Measurements from ENCODE around the gene FHIT. TPM values are rescaled to one million over a fixed set of nuclear protein-coding genes. Genes with fewer than 3 reads are reported as not detected.
"Not testable (repeated sequence)": the region's sequence is repeated elsewhere in the genome, so short reads cannot be mapped to it uniquely, and the experiment has no call there.

FHIT gene
- total RNA-seq, 1 experiment from 2014 or later, result 3.6 TPM

DNA sequence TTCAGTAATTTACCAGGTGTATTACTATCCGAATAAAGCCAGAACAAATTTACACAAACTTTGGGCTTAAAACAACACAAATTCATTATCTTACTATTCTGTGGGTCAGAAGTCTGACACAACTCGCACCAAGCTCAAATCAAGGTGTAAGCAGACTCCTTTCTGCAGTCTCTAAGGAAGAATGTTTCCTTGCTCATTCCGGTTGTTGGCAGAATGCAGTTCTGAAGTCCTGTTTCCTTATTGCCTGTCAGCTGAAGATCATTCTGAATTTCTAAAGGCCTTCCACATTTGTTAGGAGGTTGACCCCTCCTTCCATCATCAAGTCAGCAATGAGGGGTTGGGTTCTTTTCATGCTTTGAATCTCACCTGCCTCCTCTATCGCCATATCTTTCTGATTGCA lies 183.2 kb downstream of the FHIT start:
- intact Hi-C loops (cut with micrococcal nuclease), result no loop called here
- no peaks in the 10 kb centered on the region for H3K36me3 ChIP-seq (ENCODE audit: low read depth, low read length)
- DNase-seq, result no peak
- ChIA-PET CTCF (no interaction called here), POLR2A (ENCODE audit: unreplicated experiment) (no interaction called here)
- no TSS peak for BruUV-seq (replicated peaks)
- no peak overlapping the region for H3K27ac ChIP-seq (ENCODE audit: low read length)
- no peak for ATAC-seq
- no peaks in the 10 kb centered on the region for H3K9me3 ChIP-seq (ENCODE audit: low read length)
- H3F3A ChIP-seq (ENCODE audit: low read length, unreplicated experiment), result no peaks in the 10 kb centered on the region
- H3K79me2 ChIP-seq (ENCODE audit: low read length), result no peaks in the 10 kb centered on the region
- H3K9me2 ChIP-seq (replicated peaks; ENCODE audit: low read length), result no peaks in the 10 kb centered on the region
- no peak overlapping the region for H3K4me2 ChIP-seq (ENCODE audit: low read length)
- H3K27me3 ChIP-seq (ENCODE audit: low read length), result no peaks in the 10 kb centered on the region
- H3K9ac ChIP-seq (ENCODE audit: low read length), result no peak overlapping the region
- no peak overlapping the region for H3K4me3 ChIP-seq (ENCODE audit: low read length)
- no peaks in the 10 kb centered on the region for H3K4me1 ChIP-seq (ENCODE audit: insufficient read depth, low read length)
- no peaks in the 10 kb centered on the region for H4K20me1 ChIP-seq (ENCODE audit: low read length)
- H2AFZ ChIP-seq (ENCODE audit: low read length), result no peak overlapping the region
- no peak for TF ChIP-seq EZH2 (IDR thresholded peaks at IDR 0.05; ENCODE audit: low read length, unreplicated experiment)
- no peak for TF ChIP-seq CTCF (conservative IDR thresholded peaks at IDR 0.05; ENCODE audit: low read depth, low read length)
- TF ChIP-seq EZH2phosphoT487 (IDR thresholded peaks at IDR 0.05; ENCODE audit: borderline replicate concordance, low read length), result no peak

DNA sequence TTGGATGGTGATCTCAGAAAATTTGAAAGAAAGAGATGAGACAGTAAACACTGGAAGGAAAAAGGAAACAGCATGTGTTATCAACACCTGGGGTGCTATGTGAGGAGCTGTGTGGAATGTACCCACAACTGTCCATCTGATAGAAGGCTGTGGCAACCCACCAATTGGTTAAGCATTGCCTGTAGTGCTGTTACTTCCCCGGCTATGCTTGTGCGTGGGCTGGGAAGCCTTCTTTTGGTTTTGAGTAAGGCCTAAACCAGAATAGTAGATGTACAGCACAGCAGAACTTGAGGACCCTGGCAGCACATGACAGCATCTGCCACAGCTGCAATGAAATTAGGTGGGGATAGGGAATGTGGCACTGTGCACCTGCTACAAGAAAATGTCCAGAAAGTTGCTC lies 184.5 kb downstream of the FHIT start:
- H3K9me2 ChIP-seq (replicated peaks; ENCODE audit: low read length), result no peaks in the 10 kb centered on the region
- no peak overlapping the region for H3K9ac ChIP-seq (ENCODE audit: low read length)
- no peak overlapping the region for H3K27ac ChIP-seq (ENCODE audit: low read length)
- ChIA-PET POLR2A (ENCODE audit: unreplicated experiment) (no interaction called here), CTCF (no interaction called here)
- ATAC-seq, result no peak
- intact Hi-C loops (cut with micrococcal nuclease), result no loop called here
- BruUV-seq (replicated peaks), result no TSS peak
- no peaks in the 10 kb centered on the region for H3K79me2 ChIP-seq (ENCODE audit: low read length)
- no peaks in the 10 kb centered on the region for H4K20me1 ChIP-seq (ENCODE audit: low read length)
- no peak overlapping the region for H3K4me2 ChIP-seq (ENCODE audit: low read length)
- no peaks in the 10 kb centered on the region for H3K36me3 ChIP-seq (ENCODE audit: low read depth, low read length)
- TF ChIP-seq EZH2 (IDR thresholded peaks at IDR 0.05; ENCODE audit: low read length, unreplicated experiment) (no peak), CTCF (conservative IDR thresholded peaks at IDR 0.05; ENCODE audit: low read depth, low read length) (no peak), EZH2phosphoT487 (IDR thresholded peaks at IDR 0.05; ENCODE audit: borderline replicate concordance, low read length) (no peak)
- no peaks in the 10 kb centered on the region for H3K4me1 ChIP-seq (ENCODE audit: insufficient read depth, low read length)
- no peaks in the 10 kb centered on the region for H3K9me3 ChIP-seq (ENCODE audit: low read length)
- no peak for DNase-seq
- no peaks in the 10 kb centered on the region for H3F3A ChIP-seq (ENCODE audit: low read length, unreplicated experiment)
- no peak overlapping the region for H3K4me3 ChIP-seq (ENCODE audit: low read length)
- no peak overlapping the region for H2AFZ ChIP-seq (ENCODE audit: low read length)
- H3K27me3 ChIP-seq (ENCODE audit: low read length), result no peaks in the 10 kb centered on the region

DNA sequence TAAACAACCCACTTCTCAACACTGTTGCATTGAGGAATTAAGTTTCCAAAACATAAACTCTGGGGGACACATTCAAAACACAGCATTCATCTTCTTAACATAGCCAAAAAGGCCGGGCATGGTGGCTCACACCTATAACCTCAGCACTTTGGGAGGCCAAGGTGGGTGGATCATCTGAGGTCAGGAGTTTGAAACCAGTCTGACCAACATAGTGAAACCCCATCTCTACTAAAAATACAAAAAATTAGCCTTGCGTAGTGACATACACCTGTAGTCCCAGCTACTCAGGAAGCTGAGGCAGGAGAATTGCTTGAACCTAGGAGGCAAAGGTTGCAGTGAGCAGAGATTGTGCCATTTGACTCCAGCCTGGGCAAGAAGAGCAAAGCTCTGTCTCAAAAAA lies 185.0 kb downstream of the FHIT start:
- H3K4me3 ChIP-seq (ENCODE audit: low read length); H3K9me3 ChIP-seq (ENCODE audit: low read length); intact Hi-C loops (cut with micrococcal nuclease); H2AFZ ChIP-seq (ENCODE audit: low read length); H3K36me3 ChIP-seq (ENCODE audit: low read depth, low read length); H3F3A ChIP-seq (ENCODE audit: low read length, unreplicated experiment); H3K27me3 ChIP-seq (ENCODE audit: low read length); BruUV-seq (replicated peaks); H4K20me1 ChIP-seq (ENCODE audit: low read length); H3K4me1 ChIP-seq (ENCODE audit: insufficient read depth, low read length); ATAC-seq; H3K79me2 ChIP-seq (ENCODE audit: low read length); H3K27ac ChIP-seq (ENCODE audit: low read length); H3K9me2 ChIP-seq (replicated peaks; ENCODE audit: low read length); H3K4me2 ChIP-seq (ENCODE audit: low read length); DNase-seq; CTCF ChIA-PET; POLR2A ChIA-PET (ENCODE audit: unreplicated experiment); H3K9ac ChIP-seq (ENCODE audit: low read length): not testable (repeated sequence)

Data from PC-3 (cell line).